ENCODE data around the gene IKZF1.

Gene IKZF1

DNA sequence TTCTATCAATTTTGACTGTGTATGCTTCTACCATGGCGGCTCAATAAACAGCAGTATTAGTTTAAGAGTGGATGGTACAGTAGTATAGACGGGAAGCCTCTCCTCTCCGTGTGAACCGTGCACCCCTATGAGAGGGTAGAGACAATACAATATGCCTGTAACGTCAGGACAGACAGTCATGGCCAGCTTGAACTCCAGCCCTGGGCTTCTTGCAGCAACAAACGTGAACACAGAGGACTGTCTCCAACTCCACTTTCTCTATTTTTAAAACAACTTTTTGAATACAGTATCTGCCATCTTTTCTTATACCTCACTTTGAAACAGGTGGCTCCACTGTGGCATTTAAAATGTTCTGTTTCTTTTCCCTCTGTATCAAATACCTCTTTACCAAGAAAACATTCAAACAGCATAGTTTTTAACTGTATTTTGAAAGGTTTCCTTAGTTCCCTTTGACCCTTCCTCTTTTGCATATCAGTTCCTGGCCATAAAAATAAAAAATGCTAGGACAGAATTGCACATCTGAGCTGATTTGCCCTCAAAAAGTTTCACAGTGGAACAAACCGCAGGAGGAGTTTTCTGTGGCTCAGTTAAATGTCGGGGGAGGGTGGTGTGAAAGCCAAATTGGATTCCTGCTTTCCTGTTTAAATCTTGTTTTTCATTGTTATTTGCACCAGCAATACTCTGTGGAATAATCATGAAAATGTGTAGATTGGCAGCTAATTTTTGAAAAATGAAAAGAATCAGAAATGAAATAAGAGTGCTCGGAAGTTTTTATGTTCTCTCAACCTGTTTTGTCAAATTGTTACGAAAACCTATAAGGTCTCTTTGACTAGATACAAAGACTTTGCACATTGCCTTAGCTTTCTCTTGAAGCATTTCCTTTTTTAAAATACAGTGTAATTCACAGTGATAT is 8.0 kb downstream of the IKZF1 start:
- no peaks in the 10 kb centered on the region for H3F3A ChIP-seq (ENCODE audit: low read depth)
- no peaks in the 10 kb centered on the region for H3K27me3 ChIP-seq (ENCODE audit: insufficient read depth, low read length, poor library complexity, severe bottlenecking)
- no peaks in the 10 kb centered on the region for H3K36me3 ChIP-seq (ENCODE audit: insufficient read depth, low read length)
- peak overlapping the region; percentile 79 for H3K4me2 ChIP-seq (ENCODE audit: low read depth, low read length, poor library complexity, severe bottlenecking)
- no peaks in the 10 kb centered on the region for H3K9me3 ChIP-seq (ENCODE audit: insufficient read depth, low read depth, low read length)
- peaks cover 100% of the 10 kb centered on the region for H3K79me2 ChIP-seq (ENCODE audit: insufficient read depth, low read length)
- peak overlapping the region; percentile 90 for H3K9ac ChIP-seq (ENCODE audit: low read depth, low read length, poor library complexity, severe bottlenecking)
- no peak overlapping the region for H2AFZ ChIP-seq (ENCODE audit: low read length)
- H3K4me1 ChIP-seq (ENCODE audit: insufficient read depth, low read length, poor library complexity, severe bottlenecking): peaks cover 96% of the 10 kb centered on the region
- peaks cover 11% of the 10 kb centered on the region for H4K20me1 ChIP-seq (ENCODE audit: insufficient read depth, low read length, poor library complexity, severe bottlenecking)
- H3K4me3 ChIP-seq (ENCODE audit: low read length, poor library complexity, severe bottlenecking): peak overlapping the region; percentile 94
- H3K9me2 ChIP-seq (replicated peaks; ENCODE audit: low read depth, low read length): no peaks in the 10 kb centered on the region
- TF ChIP-seq EZH2phosphoT487 (IDR thresholded peaks at IDR 0.05; ENCODE audit: borderline replicate concordance): no peak
- TF ChIP-seq, protein P1, sequence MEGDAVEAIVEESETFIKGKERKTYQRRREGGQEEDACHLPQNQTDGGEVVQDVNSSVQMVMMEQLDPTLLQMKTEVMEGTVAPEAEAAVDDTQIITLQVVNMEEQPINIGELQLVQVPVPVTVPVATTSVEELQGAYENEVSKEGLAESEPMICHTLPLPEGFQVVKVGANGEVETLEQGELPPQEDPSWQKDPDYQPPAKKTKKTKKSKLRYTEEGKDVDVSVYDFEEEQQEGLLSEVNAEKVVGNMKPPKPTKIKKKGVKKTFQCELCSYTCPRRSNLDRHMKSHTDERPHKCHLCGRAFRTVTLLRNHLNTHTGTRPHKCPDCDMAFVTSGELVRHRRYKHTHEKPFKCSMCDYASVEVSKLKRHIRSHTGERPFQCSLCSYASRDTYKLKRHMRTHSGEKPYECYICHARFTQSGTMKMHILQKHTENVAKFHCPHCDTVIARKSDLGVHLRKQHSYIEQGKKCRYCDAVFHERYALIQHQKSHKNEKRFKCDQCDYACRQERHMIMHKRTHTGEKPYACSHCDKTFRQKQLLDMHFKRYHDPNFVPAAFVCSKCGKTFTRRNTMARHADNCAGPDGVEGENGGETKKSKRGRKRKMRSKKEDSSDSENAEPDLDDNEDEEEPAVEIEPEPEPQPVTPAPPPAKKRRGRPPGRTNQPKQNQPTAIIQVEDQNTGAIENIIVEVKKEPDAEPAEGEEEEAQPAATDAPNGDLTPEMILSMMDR (conservative IDR thresholded peaks at IDR 0.05; ENCODE audit: low read length): no peak

DNA sequence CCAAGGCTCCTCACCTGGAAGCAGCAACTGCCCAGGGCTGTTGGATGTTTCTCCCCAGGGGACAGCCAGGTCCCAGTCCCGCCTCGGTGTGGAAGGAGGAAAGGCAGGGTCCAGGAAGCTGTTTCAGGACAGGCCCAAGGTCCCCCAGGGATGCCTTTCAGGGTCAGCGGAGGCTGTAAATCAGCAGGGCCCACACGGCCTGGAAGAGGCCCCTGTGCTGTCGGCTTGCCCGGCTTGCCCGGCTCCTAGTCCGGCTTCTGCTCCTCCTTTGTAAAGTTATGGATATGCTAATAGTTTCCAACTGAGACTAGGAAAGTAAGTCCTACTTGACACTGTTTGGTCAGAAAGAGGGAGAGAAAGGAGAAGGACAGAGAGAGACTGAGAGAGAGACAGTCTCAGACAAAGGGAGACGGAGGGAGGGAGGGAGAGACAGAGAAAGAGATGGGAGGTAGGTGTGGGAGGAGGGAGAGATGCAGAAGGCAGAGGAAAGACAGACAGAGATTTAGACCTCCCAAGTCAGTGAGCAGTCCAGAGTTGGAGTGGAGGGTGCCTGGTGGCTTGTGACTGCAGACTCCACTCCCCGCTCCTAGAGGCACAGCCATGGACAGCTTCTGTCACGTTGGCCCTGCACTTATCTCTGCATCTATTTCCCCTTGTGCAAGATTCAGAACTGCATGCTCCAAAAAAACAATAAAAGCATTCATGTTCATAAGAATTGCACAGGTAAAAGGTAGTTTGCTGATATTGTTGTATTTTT is 10.5 kb downstream of the IKZF1 start:
- Histone ChIP-seq H3K4me1 (ENCODE audit: insufficient read depth, low read length, poor library complexity, severe bottlenecking) (peaks cover 79% of the 10 kb centered on the region), H4K20me1 (ENCODE audit: insufficient read depth, low read length, poor library complexity, severe bottlenecking) (peaks cover 11% of the 10 kb centered on the region), H3K36me3 (ENCODE audit: insufficient read depth, low read length) (peaks cover 17% of the 10 kb centered on the region; the same call in 1 of the 2 replicates), H3K27me3 (ENCODE audit: insufficient read depth, low read length, poor library complexity, severe bottlenecking) (no peaks in the 10 kb centered on the region), H3K9me3 (ENCODE audit: insufficient read depth, low read depth, low read length) (no peaks in the 10 kb centered on the region), H3K4me3 (ENCODE audit: low read length, poor library complexity, severe bottlenecking) (peak overlapping the region; percentile 56), H3K9ac (ENCODE audit: low read depth, low read length, poor library complexity, severe bottlenecking) (peak overlapping the region; percentile 58), H3K9me2 (replicated peaks; ENCODE audit: low read depth, low read length) (no peaks in the 10 kb centered on the region), H2AFZ (ENCODE audit: low read length) (no peak overlapping the region), H3K79me2 (ENCODE audit: insufficient read depth, low read length) (peaks cover 100% of the 10 kb centered on the region), H3K4me2 (ENCODE audit: low read depth, low read length, poor library complexity, severe bottlenecking) (peak overlapping the region; percentile 79), H3F3A (ENCODE audit: low read depth) (no peaks in the 10 kb centered on the region)
- TF ChIP-seq, protein P1 (conservative IDR thresholded peaks at IDR 0.05; ENCODE audit: low read length): no peak
- no peak for TF ChIP-seq EZH2phosphoT487 (IDR thresholded peaks at IDR 0.05; ENCODE audit: borderline replicate concordance)

DNA sequence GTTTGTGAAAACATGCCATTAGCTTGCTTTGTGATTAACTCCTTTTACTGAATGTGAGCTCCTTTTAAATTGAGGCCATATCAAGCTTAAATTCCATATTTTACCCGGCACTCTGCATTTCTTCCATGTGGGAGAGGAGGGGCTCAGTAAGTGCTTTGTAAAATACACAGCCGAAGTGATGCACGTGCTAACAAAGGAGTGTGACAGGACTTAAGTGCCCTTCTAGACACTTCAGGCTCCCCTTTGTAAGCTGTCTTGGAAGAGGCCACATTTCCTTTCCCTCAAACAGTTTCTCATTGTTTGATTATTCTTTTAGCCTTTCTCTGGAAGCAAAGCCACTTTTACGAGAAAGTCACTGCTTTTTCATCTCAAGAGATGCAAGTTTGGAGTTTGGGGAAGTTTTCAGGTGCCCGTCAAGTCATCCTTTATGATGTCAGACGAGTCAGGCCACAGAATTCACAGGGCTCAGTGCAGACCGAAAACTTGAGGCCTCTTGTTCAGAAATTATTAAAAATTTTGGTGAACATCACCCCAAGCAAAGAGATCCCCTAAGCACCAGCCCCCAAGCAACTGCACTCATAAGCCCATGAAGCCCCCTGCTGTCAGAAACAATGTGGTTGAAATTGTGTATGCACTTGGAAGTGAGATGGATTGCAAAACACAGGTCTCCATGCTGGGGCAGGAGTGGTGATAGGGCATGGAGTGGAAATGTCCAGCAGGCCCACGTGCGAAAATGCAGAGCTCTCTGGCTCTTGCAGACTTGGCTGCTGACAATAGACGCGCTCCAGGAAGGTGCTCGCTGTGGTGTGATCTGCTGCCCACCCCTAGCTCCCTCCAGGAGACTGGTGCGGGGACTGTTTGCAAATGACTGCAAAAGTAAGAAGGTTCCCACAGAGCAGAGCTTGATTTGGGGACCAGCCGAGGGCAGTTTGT is 11.5 kb downstream of the IKZF1 start:
- Histone ChIP-seq H3K9me3 (ENCODE audit: insufficient read depth, low read depth, low read length) (no peaks in the 10 kb centered on the region), H4K20me1 (ENCODE audit: insufficient read depth, low read length, poor library complexity, severe bottlenecking) (peaks cover 11% of the 10 kb centered on the region), H3K36me3 (ENCODE audit: insufficient read depth, low read length) (peaks cover 26% of the 10 kb centered on the region; the same call in 1 of the 2 replicates), H3K9me2 (replicated peaks; ENCODE audit: low read depth, low read length) (no peaks in the 10 kb centered on the region), H2AFZ (ENCODE audit: low read length) (no peak overlapping the region), H3K4me2 (ENCODE audit: low read depth, low read length, poor library complexity, severe bottlenecking) (peak overlapping the region; percentile 79), H3K27me3 (ENCODE audit: insufficient read depth, low read length, poor library complexity, severe bottlenecking) (no peaks in the 10 kb centered on the region), H3K4me3 (ENCODE audit: low read length, poor library complexity, severe bottlenecking) (peak overlapping the region; percentile 56), H3K9ac (ENCODE audit: low read depth, low read length, poor library complexity, severe bottlenecking) (peak overlapping the region; percentile 58), H3F3A (ENCODE audit: low read depth) (no peaks in the 10 kb centered on the region), H3K79me2 (ENCODE audit: insufficient read depth, low read length) (peaks cover 99% of the 10 kb centered on the region), H3K4me1 (ENCODE audit: insufficient read depth, low read length, poor library complexity, severe bottlenecking) (peaks cover 73% of the 10 kb centered on the region)
- TF ChIP-seq, protein P1 (conservative IDR thresholded peaks at IDR 0.05; ENCODE audit: low read length): peak; percentile 58
- no peak for TF ChIP-seq EZH2phosphoT487 (IDR thresholded peaks at IDR 0.05; ENCODE audit: borderline replicate concordance)

Data from Loucy (cell line).